ENCODE results near the gene ZBED5.
A peak's percentile ranks its signal among the peaks of the same experiment; 100 is the strongest.
"Not testable (repeated sequence)": the region's sequence is repeated elsewhere in the genome, so short reads cannot be mapped to it uniquely, and the experiment has no call there.

The ZBED5 gene

GRCh38 chr11:10836884-10837283, 21.0 kb downstream of the ZBED5 start:
- not testable (repeated sequence) for DNase-seq

GRCh38 chr11:10829139-10829538, 28.7 kb downstream of the ZBED5 start:
- DNase-seq = no peak

GRCh38 chr11:10828402-10828801, 29.5 kb downstream of the ZBED5 start:
- no peak for DNase-seq

- no peak for DNase-seq
Observed at GRCh38 chr11:10824888-10825287, 33.0 kb downstream of the ZBED5 start.

- no peak for DNase-seq
Observed at GRCh38 chr11:10823152-10823579, 34.7 kb downstream of the ZBED5 start.

GRCh38 chr11:10822491-10822890, 35.4 kb downstream of the ZBED5 start:
- DNase-seq = not testable (repeated sequence)

GRCh38 chr11:10818594-10818993, 39.3 kb downstream of the ZBED5 start:
- DNase-seq = peak; percentile 95

- no peak for DNase-seq
Observed at GRCh38 chr11:10813945-10814344, 43.9 kb downstream of the ZBED5 start.

- DNase-seq = peak; percentile 84
Observed at GRCh38 chr11:10809373-10810160, 48.3 kb downstream of the ZBED5 start.

- DNase-seq = peak; percentile 99
Observed at GRCh38 chr11:10808553-10809372, 49.1 kb downstream of the ZBED5 start, which contains the start of gene EIF4G2. Gene EIF4G2, minus strand, starts transcription at chr11:10808926.

- DNase-seq = no peak
Observed at GRCh38 chr11:10808235-10808552, 49.7 kb downstream of the ZBED5 start.

- DNase-seq = peak; percentile 41
Observed at GRCh38 chr11:10807493-10808234, 50.2 kb downstream of the ZBED5 start.

GRCh38 chr11:10806206-10806605, 51.6 kb downstream of the ZBED5 start:
- no peak for DNase-seq

- DNase-seq = no peak
Observed at GRCh38 chr11:10805741-10806140, 52.1 kb downstream of the ZBED5 start.

GRCh38 chr11:10803676-10804075, 54.2 kb downstream of the ZBED5 start:
- DNase-seq = no peak
